Stimulated activated naive CD8-positive, alpha-beta T cell treated with anti-CD3 and anti-CD28 coated beads, Interleukin-15, amount 100 ng/mL, for 72 hours (primary cell): ENCODE results near the gene ALKBH3.
A peak's percentile ranks its signal among the peaks of the same experiment; 100 is the strongest.

Experiments used
- ATAC-seq: fragments of 150-1000 bp; cut with Tn5 transposase; 2 replicates; pipeline ENCODE4 v1.10.0; 2021; ENCODE audit warnings: mild to moderate bottlenecking, moderate library complexity
- DNase-seq, 2 donors: peaks; one replicate each; pipeline ENCODE4 v3.0.0; 2021 to 2022
- H3K27ac Mint-ChIP-seq, 2 donors: one replicate each; pipeline ENCODE4 v1.8.0; 2022; ENCODE audit warnings: mild to moderate bottlenecking in 2 of 2, mixed read lengths in 2 of 2, moderate library complexity in 2 of 2
- H3K27me3 Mint-ChIP-seq: one replicate; pipeline ENCODE4 v1.8.0; 2022; ENCODE audit warnings: mixed read lengths
- H3K4me1 Mint-ChIP-seq: one replicate; pipeline ENCODE4 v1.8.0; 2022; ENCODE audit warnings: mild to moderate bottlenecking, mixed read lengths
- H3K4me3 Mint-ChIP-seq, 2 donors: one replicate each; pipeline ENCODE4 v1.8.0; 2022; ENCODE audit warnings: mild to moderate bottlenecking in 2 of 2, mixed read lengths in 2 of 2, moderate library complexity in 1 of 2
- H3K9me3 Mint-ChIP-seq, 2 donors: one replicate each; pipeline ENCODE4 v1.8.0; 2022; ENCODE audit warnings: mixed read lengths in 2 of 2

Gene ALKBH3

DNA sequence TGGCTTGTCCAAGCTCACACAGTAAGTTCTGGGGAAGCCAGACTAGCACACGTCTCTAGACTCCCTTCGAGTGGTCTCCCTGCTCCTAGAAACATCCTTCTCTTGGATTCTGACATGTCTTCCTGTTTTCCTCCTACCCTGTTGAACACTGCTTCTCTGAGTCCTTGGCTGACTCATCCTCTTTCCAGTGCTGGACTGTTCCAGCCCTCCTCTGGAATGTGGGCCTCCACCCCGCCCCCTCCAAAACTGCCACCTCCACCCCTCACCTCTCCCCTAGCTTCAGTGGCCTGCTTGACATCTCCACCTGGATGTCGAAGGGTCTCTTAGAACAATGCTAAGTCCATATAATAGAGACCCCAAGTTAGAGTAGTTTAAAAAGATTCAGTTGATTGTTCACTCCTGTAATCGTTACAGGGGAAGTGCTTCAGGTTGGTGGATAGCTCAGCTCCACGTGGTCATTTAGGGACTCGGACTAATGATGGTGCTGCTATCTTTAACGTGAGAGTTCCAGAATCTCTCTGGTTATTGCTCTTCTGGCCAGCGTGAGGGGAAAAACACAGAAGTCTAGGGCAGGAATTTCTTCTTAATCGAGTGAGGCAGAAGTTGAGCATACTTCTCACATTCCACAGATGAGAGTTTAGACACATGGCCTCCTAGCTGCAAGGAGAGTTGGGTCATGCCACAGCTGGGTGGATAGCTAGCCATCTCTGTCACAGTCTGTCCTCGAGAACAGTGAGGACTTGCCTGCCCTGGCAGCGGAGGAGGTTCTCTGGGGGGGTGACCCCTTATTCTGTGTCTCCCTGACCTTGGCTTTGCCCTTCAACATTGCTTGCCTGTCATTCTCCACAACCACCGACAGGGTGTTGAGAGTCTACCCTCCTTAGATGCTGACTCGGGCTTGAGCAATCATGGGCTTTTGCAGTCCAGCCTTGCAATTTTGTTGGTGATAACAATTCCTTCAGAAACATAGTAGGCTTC is 57.1 kb downstream of the ALKBH3 start:
- DNase-seq: no peak
- Mint-ChIP-seq H3K27me3 (peaks cover 81% of the 10 kb centered on the region), H3K4me3 (no peak overlapping the region), H3K4me1 (peaks cover 6% of the 10 kb centered on the region), H3K9me3 (no peaks in the 10 kb centered on the region), H3K27ac (no peak overlapping the region)
- no peak for ATAC-seq

DNA sequence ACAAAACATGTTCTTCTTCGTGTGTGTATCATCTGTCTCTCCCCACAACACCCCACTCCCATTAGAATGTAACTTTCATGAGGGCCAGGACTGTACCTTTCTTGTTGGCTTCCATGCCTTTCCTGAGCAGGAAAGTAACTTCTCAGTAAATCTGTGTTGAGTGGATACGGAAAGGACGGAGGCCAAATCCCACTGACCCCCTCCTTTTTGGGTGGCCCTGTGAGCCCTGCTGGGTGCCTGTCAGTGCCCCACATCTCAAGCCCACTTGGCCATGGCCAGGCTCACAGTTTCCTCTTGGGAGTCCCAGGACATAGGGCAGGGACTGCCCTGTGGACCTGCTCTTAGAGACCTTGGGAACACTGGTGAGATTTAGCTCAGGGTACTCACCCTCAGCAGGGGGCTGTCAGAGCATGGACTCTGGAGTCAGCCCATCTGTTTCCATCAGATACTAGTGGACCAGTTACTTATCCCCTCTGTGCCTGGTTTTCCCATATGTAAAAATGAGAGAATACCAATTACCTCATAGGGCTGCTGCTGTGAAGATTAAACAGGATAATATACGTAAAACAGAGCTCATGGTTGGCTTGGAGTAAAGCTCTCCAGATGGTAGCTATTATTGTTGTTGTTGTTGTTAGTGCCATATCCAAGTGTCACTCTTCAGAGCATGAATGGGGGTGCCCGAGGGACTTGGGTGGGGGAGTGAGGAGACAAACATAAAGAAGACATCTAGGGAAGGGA is 60.8 kb downstream of the ALKBH3 start:
- no peaks in the 10 kb centered on the region for H3K9me3 Mint-ChIP-seq
- no peak overlapping the region for H3K27ac Mint-ChIP-seq
- H3K4me1 Mint-ChIP-seq: peaks cover 29% of the 10 kb centered on the region
- H3K4me3 Mint-ChIP-seq: peak overlapping the region; percentile 73 to 79
- no peak for ATAC-seq
- no peak for DNase-seq
- peaks cover 92% of the 10 kb centered on the region for H3K27me3 Mint-ChIP-seq

- Mint-ChIP-seq H3K4me1 (peaks cover 29% of the 10 kb centered on the region), H3K9me3 (no peaks in the 10 kb centered on the region), H3K27me3 (peaks cover 92% of the 10 kb centered on the region), H3K27ac (no peak overlapping the region), H3K4me3 (peak overlapping the region; percentile 78 to 85)
- ATAC-seq (peak; percentile 38), DNase-seq (peak; percentile 28 to 35)
Measured at GRCh38 chr11:43942662-43943371, 62.2 kb downstream of the ALKBH3 start.

GRCh38 chr11:43943372-43943930 is 62.8 kb downstream of the ALKBH3 start:
- peaks cover 87% of the 10 kb centered on the region for H3K27me3 Mint-ChIP-seq
- ATAC-seq (no peak), DNase-seq (peak in 1 of 2 donors; percentile 14)
- H3K9me3 Mint-ChIP-seq: no peaks in the 10 kb centered on the region
- H3K27ac Mint-ChIP-seq: peak overlapping the region in 1 of 2 donors; percentile 49
- peaks cover 29% of the 10 kb centered on the region for H3K4me1 Mint-ChIP-seq
- H3K4me3 Mint-ChIP-seq: peak overlapping the region; percentile 82 to 91

DNA sequence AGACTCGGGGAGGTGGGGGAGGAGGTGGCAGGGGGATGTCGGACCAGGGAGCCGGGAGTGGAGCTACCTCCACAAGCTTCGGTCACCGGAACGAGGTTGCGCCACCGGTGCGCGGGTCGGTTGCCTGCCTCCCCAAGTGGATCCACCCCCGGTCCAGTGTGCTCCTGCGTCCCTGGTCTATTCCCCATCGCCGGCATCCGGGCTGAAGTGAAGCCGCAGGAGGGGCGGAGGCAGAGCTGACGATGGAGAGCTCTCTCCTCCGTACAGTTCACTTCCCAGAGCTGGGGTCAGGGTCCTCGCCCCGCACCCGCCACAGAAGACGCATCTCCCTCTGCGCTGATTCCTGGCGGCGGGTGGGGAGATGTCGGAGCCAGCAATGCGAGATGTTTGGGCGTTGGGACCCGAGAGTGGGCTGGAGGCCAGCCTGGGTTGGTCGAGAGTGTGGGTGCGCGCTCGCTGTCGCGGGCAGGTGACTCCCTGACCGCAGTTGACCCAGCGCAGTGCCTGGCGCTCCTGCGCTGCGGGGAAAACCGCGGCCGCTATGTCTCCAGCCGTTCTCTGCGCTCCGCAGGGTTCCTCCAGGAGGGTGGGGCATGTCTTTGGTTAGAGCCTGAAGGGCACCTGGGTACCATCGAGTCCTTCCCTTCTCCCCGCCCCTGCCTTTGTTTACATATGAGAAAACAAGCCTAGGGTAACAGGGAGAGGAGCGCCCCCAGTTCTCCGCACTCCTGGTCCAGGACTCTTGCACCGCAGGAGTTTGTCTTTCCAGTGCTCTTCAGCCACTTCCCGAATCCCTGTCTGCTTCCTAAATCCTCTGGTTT is 63.5 kb downstream of the ALKBH3 start:
- Mint-ChIP-seq H3K4me3 (peak overlapping the region; percentile 82 to 91), H3K9me3 (no peaks in the 10 kb centered on the region), H3K27me3 (peaks cover 88% of the 10 kb centered on the region), H3K4me1 (peaks cover 29% of the 10 kb centered on the region), H3K27ac (no peak overlapping the region)
- ATAC-seq (peak; percentile 57), DNase-seq (peak; percentile 46)

GRCh38 chr11:43944761-43945311 is 64.2 kb downstream of the ALKBH3 start:
- H3K27ac Mint-ChIP-seq: no peak overlapping the region
- DNase-seq (peak; percentile 65 to 71), ATAC-seq (peak; percentile 41)
- peaks cover 29% of the 10 kb centered on the region for H3K4me1 Mint-ChIP-seq
- H3K4me3 Mint-ChIP-seq: peak overlapping the region; percentile 74 to 91
- no peaks in the 10 kb centered on the region for H3K9me3 Mint-ChIP-seq
- peaks cover 86% of the 10 kb centered on the region for H3K27me3 Mint-ChIP-seq

- peaks cover 78% of the 10 kb centered on the region for H3K27me3 Mint-ChIP-seq
- H3K9me3 Mint-ChIP-seq: no peaks in the 10 kb centered on the region
- ATAC-seq (no peak), DNase-seq (no peak)
- no peak overlapping the region for H3K4me3 Mint-ChIP-seq
- peaks cover 23% of the 10 kb centered on the region for H3K4me1 Mint-ChIP-seq
- H3K27ac Mint-ChIP-seq: no peak overlapping the region
Measured at GRCh38 chr11:43947003-43947500, 66.4 kb downstream of the ALKBH3 start.

GRCh38 chr11:43947815-43948214 is 67.2 kb downstream of the ALKBH3 start:
- Mint-ChIP-seq H3K27me3 (peaks cover 85% of the 10 kb centered on the region), H3K4me3 (no peak overlapping the region), H3K4me1 (peaks cover 22% of the 10 kb centered on the region), H3K9me3 (no peaks in the 10 kb centered on the region), H3K27ac (no peak overlapping the region)
- ATAC-seq (no peak), DNase-seq (no peak)

DNA sequence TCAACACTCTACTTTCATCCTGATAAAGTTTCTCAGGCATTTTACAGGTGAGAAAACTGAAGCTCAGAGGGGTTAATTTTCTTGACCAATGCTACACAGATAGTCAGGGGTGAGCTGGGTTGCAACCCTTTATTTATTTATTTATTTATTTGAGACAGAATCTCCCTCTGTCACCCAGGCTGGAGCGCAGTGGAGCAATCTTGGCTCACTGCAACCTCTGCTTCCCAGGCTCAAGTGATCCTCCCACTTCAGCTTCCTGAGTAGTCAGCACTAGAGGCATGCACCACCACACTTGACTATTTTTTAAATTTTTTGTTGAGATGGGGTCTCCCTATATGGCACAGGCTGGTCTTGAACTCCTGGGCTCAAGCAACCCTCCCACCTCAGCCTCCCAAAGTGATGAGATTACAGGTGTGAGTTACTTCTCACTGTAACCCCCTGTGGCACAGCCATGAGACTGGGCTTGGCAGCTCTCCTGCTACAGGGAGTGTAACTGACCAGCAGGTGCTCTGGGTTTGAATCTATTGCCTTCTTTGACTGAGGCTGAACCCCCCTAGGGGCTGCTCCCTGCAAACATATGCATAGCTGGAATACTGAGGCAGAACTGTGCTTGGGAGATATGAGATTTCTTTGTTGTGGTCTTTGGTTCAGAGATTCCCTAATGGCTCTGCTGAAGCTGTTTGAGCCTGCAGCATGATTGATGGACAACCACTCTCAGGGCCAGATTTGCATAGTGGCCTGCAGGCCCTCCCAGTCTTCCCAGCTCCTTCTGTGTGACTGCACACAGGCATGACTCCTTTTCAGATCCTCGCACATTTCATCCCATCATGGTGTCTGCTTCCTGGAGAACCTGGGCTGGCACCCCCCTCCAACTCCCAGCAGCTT is 68.0 kb downstream of the ALKBH3 start:
- no peak overlapping the region for H3K27ac Mint-ChIP-seq
- peaks cover 80% of the 10 kb centered on the region for H3K27me3 Mint-ChIP-seq
- peaks cover 14% of the 10 kb centered on the region for H3K4me1 Mint-ChIP-seq
- ATAC-seq: no peak
- no peak overlapping the region for H3K4me3 Mint-ChIP-seq
- DNase-seq: no peak
- H3K9me3 Mint-ChIP-seq: no peaks in the 10 kb centered on the region

DNA sequence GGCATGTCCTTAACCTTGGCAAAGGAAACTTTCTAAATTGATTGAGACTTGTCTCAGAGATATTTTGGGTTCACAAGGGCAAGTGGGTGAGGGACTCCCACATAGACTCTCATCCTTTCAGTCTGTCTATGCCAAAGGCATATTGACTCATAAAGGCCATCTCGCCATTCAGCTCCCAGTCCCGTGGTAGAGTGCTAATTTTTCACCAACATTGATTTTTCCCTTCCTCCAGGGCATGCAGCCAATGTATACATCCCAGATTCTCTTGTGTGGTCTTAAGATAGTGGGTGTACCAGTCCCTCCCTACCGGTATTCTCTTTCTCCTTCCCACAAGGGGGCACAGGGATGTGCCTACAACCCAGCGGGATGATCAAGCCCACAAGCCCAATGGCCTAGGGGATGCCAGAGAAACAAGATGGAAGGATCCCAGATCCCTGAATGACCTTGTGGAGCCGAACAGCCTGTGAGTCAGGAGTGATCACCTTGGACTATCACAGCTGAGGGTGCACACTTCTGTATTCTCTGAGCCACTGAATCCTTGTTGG is 69.8 kb downstream of the ALKBH3 start:
- ATAC-seq (no peak), DNase-seq (no peak)
- H3K27ac Mint-ChIP-seq: no peak overlapping the region
- no peaks in the 10 kb centered on the region for H3K9me3 Mint-ChIP-seq
- H3K27me3 Mint-ChIP-seq: peaks cover 80% of the 10 kb centered on the region
- H3K4me1 Mint-ChIP-seq: no peaks in the 10 kb centered on the region
- no peak overlapping the region for H3K4me3 Mint-ChIP-seq

- peaks cover 80% of the 10 kb centered on the region for H3K27me3 Mint-ChIP-seq
Measured at GRCh38 chr11:43951231-43951630, 70.6 kb downstream of the ALKBH3 start.

DNA sequence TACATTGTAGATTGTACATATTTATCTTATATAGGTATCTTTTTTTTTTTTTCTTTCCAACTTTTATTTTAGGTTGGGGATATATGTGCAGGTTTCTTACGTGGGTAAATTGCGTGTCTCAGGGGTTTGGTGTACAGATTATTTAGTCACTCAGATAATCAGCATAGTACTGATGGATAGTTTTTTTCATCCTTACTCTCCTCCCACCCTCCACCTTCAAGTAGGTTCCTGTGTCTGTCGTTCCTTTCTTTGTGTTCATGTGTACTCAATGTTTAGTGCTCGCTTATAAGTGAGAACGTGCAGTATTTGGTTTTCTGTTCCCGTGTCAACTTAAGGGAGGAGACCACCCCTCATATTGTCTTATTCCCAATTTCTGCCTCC is 71.4 kb downstream of the ALKBH3 start:
- Mint-ChIP-seq H3K4me3 (no peak overlapping the region), H3K27me3 (peaks cover 80% of the 10 kb centered on the region), H3K4me1 (no peaks in the 10 kb centered on the region), H3K27ac (no peak overlapping the region), H3K9me3 (no peaks in the 10 kb centered on the region)
- ATAC-seq (no peak), DNase-seq (no peak)

More at GRCh38 chr11:43951231-43951630, 70.6 kb downstream of the ALKBH3 start:
- Mint-ChIP-seq H3K4me1 (no peaks in the 10 kb centered on the region), H3K27ac (no peak overlapping the region), H3K4me3 (no peak overlapping the region), H3K9me3 (no peaks in the 10 kb centered on the region)
- DNase-seq (no peak), ATAC-seq (no peak)
